GM12872 (cell line): Measurements from ENCODE around the gene SUPT3H.

ENCODE experiments used
- TF ChIP-seq, protein P1 (sequence below): IDR thresholded peaks from 3 replicates; pipeline ENCODE4 v1.5.1; 2011; ENCODE audit warnings: low read depth, mild to moderate bottlenecking, low read length, moderate library complexity; ENCODE audit not compliant: insufficient read depth

The SUPT3H gene

GRCh38 chr6:45377554-45378333, at the start of gene SUPT3H:
SUPT3H (minus strand) TSS chr6:45377934.
- TF ChIP-seq, protein P1, sequence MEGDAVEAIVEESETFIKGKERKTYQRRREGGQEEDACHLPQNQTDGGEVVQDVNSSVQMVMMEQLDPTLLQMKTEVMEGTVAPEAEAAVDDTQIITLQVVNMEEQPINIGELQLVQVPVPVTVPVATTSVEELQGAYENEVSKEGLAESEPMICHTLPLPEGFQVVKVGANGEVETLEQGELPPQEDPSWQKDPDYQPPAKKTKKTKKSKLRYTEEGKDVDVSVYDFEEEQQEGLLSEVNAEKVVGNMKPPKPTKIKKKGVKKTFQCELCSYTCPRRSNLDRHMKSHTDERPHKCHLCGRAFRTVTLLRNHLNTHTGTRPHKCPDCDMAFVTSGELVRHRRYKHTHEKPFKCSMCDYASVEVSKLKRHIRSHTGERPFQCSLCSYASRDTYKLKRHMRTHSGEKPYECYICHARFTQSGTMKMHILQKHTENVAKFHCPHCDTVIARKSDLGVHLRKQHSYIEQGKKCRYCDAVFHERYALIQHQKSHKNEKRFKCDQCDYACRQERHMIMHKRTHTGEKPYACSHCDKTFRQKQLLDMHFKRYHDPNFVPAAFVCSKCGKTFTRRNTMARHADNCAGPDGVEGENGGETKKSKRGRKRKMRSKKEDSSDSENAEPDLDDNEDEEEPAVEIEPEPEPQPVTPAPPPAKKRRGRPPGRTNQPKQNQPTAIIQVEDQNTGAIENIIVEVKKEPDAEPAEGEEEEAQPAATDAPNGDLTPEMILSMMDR: 0 out of 3 replicates have a peak, but pooled peaks have one; percentile 12

- TF ChIP-seq, protein P1: no peak
These were observed 48.5 kb upstream of the SUPT3H start for GRCh38 chr6:45426251-45426650.

DNA sequence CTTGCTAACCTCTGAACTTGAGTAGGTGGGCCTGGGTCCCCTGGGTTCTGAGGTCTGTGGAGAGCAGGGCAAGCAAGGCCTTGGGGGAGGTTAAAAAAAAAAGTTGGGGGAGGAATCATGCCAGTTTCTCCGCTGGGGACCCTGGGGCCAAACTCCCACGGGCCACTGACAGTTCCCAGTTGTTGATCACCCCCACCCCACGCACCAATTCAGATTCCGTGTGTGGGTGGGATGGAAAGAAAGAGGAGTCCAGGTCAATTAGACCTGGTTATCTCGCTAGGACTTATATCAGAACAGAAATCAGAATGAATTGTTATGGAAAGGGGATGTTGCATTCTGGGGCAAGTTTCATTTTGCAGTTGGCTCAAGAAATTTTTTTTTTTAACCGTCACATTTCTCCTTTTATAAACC, 46.7 kb upstream of the SUPT3H start:
- TF ChIP-seq, protein P1: no peak

DNA sequence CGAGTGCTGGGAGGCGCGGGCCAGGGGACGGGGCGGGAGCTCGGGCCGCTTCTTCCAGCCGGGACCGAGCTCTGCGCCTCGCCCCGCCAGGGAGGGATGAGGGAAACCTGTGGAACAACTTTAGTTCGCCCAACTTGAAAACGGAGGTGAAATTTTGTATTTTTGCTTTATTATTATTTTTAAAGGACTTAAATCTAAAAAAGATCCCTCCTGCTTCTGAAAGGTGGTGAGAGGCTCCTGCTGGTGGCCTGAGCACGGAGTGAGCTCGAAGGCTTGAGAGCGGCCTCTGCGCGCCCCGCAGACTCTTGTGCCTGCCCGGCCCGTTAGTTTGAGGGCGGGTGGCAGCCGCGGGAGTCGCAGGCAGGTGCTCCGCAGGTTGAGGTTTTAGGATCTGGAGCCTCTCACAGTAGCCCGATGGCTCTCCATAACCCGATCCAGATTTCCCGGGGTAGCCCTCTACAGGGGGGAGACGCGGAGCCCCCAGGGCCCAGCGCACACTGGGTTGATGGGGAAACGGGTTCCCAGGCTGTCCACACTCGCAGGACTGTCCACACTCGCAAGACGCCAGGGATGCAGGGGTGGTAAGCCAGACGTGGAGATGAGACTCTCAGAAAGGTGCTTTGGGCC, 46.2 kb upstream of the SUPT3H start:
- TF ChIP-seq, protein P1: no peak

DNA sequence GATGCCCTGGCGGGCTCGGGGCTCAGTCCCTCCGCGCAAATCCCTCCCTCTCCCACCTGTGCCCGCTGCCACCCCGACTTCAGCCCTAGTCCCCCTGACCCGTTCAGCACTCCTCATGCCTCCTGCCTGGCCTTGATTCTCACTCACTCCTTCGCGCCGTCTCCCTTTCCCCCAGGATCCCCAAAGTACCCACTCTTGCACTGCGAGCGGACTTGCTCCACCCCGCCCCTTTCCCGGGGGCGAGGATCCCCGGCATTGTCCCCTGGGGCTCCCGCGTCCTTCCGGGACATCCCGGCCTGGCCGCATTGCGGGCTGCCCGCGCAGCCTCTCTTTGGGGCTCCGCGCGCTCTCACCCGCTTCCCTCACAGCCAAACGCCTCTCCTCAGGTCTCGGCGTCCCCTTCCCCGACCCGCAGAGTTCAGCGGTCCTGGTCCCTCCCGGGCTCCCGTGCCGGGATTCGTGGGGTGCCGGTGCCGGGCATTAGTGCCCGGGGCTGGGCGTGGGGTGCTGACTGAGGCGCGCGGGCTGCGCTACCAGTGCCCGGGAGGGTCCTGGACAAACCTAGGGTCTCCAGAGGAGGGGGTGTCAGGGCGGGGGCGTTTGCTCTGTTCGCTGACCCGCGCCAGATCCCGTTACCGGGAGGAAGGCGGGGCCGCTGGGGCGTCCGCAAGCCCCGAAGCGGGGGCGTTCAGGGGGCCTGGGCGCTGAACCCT, 45.5 kb upstream of the SUPT3H start:
- TF ChIP-seq, protein P1: no peak

DNA sequence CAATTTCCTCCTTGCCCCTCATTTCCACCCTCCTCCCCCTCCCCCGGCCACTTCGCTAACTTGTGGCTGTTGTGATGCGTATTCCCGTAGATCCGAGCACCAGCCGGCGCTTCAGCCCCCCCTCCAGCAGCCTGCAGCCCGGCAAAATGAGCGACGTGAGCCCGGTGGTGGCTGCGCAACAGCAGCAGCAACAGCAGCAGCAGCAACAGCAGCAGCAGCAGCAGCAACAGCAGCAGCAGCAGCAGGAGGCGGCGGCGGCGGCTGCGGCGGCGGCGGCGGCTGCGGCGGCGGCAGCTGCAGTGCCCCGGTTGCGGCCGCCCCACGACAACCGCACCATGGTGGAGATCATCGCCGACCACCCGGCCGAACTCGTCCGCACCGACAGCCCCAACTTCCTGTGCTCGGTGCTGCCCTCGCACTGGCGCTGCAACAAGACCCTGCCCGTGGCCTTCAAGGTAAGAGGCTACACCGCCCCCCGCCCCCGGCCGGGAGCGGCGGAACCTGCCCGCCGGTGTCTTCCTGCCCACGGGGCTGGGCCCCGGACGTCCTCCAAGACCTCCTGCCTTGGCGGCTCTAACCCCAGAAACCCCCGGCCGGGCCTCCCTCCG, 44.9 kb upstream of the SUPT3H start:
- TF ChIP-seq, protein P1: no peak

DNA sequence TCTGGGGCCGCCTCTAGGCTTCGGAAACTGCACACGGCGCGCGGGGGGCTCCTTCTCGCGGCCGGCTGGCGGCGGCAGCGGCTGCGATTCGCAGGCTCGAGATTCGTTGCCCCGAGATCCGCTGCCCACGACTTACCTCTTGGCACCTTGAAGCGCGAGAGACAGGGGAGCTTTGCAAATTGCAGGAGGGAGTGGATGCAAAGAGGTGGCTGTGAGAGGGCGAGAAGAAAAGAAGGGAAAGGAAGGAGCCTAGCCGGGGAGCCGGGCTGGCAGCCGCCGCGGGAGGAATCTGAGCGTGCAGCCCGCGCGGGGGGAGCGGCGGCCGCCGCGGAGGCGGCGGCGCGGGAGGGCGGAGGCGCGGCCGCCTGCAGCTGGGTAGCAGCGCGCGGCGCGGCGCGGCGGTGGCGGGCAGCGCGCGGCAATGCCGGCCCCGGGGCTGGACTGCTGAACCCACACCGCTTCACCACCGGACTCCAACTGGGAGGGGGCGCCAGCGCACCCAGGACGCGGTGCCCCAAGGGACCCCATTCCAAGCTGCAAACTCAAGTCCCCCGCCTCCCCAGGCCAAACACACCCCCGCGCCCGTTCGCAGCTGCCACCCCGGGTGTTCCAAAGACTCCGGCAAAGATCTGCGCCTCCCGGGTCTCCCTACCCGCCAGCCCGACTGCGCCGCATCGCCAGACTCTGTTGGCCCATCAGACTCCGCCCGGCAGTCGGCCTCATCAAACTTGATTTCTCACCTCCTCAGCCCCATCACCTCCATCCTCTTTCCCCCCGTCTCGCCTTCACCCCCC, 44.2 kb upstream of the SUPT3H start:
- TF ChIP-seq, protein P1: no peak
